ENCODE data around the gene DNASE1L2. TPM values are rescaled to one million over a fixed set of nuclear protein-coding genes. Genes with fewer than 3 reads are reported as not detected.
A peak's percentile ranks its signal among the peaks of the same experiment; 100 is the strongest.

Gene DNASE1L2
- total and polyA plus RNA-seq, 3 donors from 2014 or later: 1.1 to 3.5 (median 2.5) TPM

- Histone ChIP-seq H3K27ac (no peak overlapping the region), H3K36me3 (ENCODE audit: low read depth, missing control alignments) (no peaks in the 10 kb centered on the region), H3K9me3 (no peaks in the 10 kb centered on the region), H3K4me3 (peak overlapping the region in 1 of 2 donors; percentile 13), H3K27me3 (no peaks in the 10 kb centered on the region), H3K4me1 (peaks cover 9% of the 10 kb centered on the region)
- intact Hi-C loops (cut with DNase I; ENCODE audit: low total_unique reads): no loop called here
- TF ChIP-seq POLR2A (IDR thresholded peaks at IDR 0.05): no peak
- TF ChIP-seq, protein P1, sequence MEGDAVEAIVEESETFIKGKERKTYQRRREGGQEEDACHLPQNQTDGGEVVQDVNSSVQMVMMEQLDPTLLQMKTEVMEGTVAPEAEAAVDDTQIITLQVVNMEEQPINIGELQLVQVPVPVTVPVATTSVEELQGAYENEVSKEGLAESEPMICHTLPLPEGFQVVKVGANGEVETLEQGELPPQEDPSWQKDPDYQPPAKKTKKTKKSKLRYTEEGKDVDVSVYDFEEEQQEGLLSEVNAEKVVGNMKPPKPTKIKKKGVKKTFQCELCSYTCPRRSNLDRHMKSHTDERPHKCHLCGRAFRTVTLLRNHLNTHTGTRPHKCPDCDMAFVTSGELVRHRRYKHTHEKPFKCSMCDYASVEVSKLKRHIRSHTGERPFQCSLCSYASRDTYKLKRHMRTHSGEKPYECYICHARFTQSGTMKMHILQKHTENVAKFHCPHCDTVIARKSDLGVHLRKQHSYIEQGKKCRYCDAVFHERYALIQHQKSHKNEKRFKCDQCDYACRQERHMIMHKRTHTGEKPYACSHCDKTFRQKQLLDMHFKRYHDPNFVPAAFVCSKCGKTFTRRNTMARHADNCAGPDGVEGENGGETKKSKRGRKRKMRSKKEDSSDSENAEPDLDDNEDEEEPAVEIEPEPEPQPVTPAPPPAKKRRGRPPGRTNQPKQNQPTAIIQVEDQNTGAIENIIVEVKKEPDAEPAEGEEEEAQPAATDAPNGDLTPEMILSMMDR (IDR thresholded peaks at IDR 0.05): no peak
- WGBS, 2 donors: 25 to 31% methylated on average over 12 to 31 of the region's 32 CpGs
- no peak for DNase-seq
Observed at GRCh38 chr16:2196981-2197511, 39.2 kb upstream of the DNASE1L2 start.

DNA sequence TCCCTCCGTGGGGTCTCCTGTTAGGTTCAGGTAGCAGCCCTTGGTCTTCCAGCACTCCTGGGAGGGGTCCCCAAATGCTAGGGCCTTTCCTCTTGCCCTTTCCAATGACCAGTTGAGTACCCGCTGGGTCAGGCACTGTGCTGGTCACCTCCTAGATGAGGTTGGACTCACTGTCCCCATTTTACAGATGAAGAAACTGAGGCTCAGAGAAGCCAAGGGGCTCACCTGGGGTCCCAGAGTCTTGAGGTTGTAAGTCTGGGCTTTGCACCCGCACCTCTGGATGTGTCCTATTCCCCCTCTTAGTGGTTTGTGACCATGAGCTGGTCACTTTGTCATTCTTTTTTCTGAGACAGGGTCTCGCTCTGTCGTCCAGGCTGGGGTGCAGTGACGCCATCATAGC, 38.5 kb upstream of the DNASE1L2 start:
- intact Hi-C loops (cut with DNase I; ENCODE audit: low total_unique reads): no loop called here
- TF ChIP-seq, protein P1 (IDR thresholded peaks at IDR 0.05): no peak
- no peak for TF ChIP-seq POLR2A (IDR thresholded peaks at IDR 0.05)
- Histone ChIP-seq H3K27me3 (no peaks in the 10 kb centered on the region), H3K27ac (no peak overlapping the region), H3K4me1 (peaks cover 9% of the 10 kb centered on the region), H3K9me3 (no peaks in the 10 kb centered on the region), H3K4me3 (no peak overlapping the region), H3K36me3 (ENCODE audit: low read depth, missing control alignments) (no peaks in the 10 kb centered on the region)
- WGBS, 2 donors: 67 to 78% methylated on average over 5 to 6 of the region's 6 CpGs
- no peak for DNase-seq

DNA sequence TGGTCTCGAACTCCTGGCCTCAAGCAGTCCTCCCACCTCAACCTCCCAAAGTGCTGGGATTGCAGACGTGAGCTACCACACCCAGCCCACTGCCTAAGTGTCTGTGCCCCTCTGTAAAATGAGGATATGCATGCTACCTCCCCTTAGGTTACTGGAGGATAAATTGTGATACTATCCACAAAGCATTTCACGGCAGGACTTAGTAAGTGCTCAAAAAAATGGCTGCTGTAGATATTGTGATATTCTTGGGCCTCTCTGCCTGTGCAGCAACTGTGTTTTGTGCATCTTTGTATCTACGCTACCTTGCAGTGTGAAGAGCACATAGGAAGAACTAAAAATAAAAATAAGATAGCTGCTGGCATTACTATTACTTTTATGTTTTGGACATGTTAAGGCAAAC, 38.0 kb upstream of the DNASE1L2 start:
- H3K27me3 ChIP-seq: no peaks in the 10 kb centered on the region
- no peaks in the 10 kb centered on the region for H3K9me3 ChIP-seq
- intact Hi-C loops (cut with DNase I; ENCODE audit: low total_unique reads): no loop called here
- TF ChIP-seq, protein P1 (IDR thresholded peaks at IDR 0.05): no peak
- no peak for TF ChIP-seq POLR2A (IDR thresholded peaks at IDR 0.05)
- WGBS, 2 donors: 64 to 78% methylated on average over 4 of the region's 4 CpGs
- peaks cover 9% of the 10 kb centered on the region for H3K4me1 ChIP-seq
- no peaks in the 10 kb centered on the region for H3K36me3 ChIP-seq (ENCODE audit: low read depth, missing control alignments)
- no peak overlapping the region for H3K4me3 ChIP-seq
- DNase-seq: no peak
- no peak overlapping the region for H3K27ac ChIP-seq

DNA sequence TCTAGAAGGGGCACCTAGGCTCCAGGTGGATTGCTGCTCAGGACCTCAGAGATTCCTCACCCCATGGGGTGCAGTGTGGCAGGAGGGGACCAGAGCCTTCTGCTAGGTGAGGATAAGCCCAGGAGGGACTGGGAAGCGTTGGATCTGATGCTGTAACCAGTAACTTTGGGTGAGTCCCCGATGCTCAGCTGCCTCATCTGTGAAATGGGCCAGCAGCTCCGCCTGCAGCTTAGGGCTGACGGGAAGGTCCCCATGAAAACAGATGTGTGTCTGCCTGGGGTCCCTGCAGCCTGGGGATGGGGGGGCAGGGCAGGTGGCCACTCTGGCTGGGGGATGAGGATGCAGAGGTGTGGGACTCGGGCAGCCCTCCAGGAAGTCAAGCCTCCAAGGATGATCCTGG, 37.1 kb upstream of the DNASE1L2 start:
- WGBS, 2 donors: 77 to 92% methylated on average over 4 to 5 of the region's 5 CpGs
- no peak overlapping the region for H3K27ac ChIP-seq
- peaks cover 10% of the 10 kb centered on the region for H3K4me1 ChIP-seq
- no peak for TF ChIP-seq POLR2A (IDR thresholded peaks at IDR 0.05)
- TF ChIP-seq, protein P1 (IDR thresholded peaks at IDR 0.05): no peak
- H3K27me3 ChIP-seq: no peaks in the 10 kb centered on the region
- no peak for DNase-seq
- no peak overlapping the region for H3K4me3 ChIP-seq
- intact Hi-C loops (cut with DNase I; ENCODE audit: low total_unique reads): no loop called here
- H3K36me3 ChIP-seq (ENCODE audit: low read depth, missing control alignments): no peaks in the 10 kb centered on the region
- no peaks in the 10 kb centered on the region for H3K9me3 ChIP-seq

DNA sequence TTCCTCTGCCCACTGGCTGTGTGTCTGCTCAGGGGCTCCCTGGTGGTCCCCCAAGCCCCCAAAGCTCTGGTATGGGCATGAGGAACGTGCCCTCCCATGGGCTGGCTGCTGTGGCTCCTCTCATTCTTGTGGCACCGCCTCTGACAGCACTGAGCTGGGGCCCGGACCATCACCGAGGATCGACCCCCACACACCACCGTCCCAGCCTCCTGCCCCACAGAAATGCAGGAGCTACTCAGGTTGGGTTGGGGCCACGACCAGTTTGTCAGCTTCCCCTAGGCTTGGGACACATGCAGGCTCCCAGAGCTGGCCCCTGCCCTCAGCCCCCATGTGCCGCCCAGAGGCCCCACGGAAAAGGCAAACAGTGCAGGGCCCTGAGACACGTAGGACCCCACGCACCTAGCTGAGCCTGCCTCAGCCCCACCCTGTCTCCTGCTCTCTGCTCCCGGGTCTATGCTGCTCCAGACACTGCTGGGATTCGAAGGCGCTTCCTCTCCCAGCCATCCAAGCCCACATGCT, 36.6 kb upstream of the DNASE1L2 start:
- peaks cover 14% of the 10 kb centered on the region for H3K4me1 ChIP-seq
- H3K27me3 ChIP-seq: no peaks in the 10 kb centered on the region
- no peak overlapping the region for H3K27ac ChIP-seq
- TF ChIP-seq POLR2A (IDR thresholded peaks at IDR 0.05): no peak
- TF ChIP-seq, protein P1 (IDR thresholded peaks at IDR 0.05): no peak
- DNase-seq: no peak
- intact Hi-C loops (cut with DNase I; ENCODE audit: low total_unique reads): no loop called here
- H3K9me3 ChIP-seq: no peaks in the 10 kb centered on the region
- WGBS, 2 donors: 74 to 88% methylated on average over 5 to 7 of the region's 14 CpGs
- no peaks in the 10 kb centered on the region for H3K36me3 ChIP-seq (ENCODE audit: low read depth, missing control alignments)
- no peak overlapping the region for H3K4me3 ChIP-seq

Measured in testis (tissue), 3 donors.